Sigmoid colon (tissue), 4 donors: ENCODE measurements around the gene BAHCC1.

Experiments
- EP300 ChIP-seq, 4 donors: sonication (generic); formaldehyde crosslinking; IDR thresholded peaks; one replicate each; pipeline ENCODE4 v1.6.1; 2017; ENCODE audit warnings: antibody characterized with exemption in 4 of 4
- POLR2A ChIP-seq, 2 donors: fragments of 450-650 bp; IDR thresholded peaks; one replicate each; pipeline ENCODE4 v1.6.1; 2016; ENCODE audit warnings: antibody characterized with exemption in 2 of 2, mild to moderate bottlenecking in 2 of 2, moderate library complexity in 2 of 2
- TF ChIP-seq, protein P1 (sequence below), 4 experiments: fragments of 450-650 bp in 3 of 4; fragments of 200-600 bp in 1 of 4; IDR thresholded peaks; one replicate each; pipeline ENCODE4 v1.5.1; 2016 to 2019; ENCODE audit warnings: antibody characterized with exemption in 4 of 4, mild to moderate bottlenecking in 3 of 4, moderate library complexity in 2 of 4

DNA sequence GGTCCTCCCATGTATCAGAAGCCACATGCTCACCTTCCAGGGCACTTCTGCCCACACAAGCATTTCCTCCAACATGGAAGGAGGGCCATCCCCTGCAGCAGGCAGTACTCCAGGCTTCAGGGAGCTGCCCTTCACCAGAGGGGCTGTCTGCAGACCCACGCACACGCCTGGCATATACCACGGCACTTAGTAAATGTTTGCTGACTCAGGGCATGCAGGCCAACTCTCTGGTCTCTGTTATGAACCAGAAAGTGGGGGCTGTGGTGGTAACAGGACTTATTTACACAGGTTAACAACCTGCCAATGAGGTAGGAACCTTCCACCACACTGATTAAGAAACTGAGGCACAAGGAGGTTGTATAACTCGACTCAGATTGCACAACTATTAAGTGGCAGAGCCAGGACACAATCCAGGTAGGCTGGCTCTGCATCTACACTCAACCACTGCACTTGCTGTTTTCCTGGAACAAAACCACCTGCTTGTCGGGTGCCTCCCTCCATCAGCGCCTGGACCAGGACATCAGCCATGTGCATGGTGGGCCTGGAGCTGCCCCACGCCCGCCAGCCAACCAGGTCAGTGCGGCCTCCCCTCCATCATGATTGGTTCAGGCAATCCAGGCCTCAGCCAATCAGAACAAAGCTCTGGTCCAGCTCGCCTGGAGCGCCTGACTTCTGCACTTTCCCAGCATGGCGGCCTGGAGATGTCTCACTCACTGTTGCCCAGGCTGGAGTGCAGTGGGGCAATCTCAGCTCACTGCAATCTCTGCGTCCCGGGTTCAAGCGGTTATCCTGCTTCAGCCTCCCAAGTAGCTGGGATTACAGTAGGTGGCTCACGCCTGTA is 98.2 kb downstream of the BAHCC1 start:
- TF ChIP-seq, protein P1, sequence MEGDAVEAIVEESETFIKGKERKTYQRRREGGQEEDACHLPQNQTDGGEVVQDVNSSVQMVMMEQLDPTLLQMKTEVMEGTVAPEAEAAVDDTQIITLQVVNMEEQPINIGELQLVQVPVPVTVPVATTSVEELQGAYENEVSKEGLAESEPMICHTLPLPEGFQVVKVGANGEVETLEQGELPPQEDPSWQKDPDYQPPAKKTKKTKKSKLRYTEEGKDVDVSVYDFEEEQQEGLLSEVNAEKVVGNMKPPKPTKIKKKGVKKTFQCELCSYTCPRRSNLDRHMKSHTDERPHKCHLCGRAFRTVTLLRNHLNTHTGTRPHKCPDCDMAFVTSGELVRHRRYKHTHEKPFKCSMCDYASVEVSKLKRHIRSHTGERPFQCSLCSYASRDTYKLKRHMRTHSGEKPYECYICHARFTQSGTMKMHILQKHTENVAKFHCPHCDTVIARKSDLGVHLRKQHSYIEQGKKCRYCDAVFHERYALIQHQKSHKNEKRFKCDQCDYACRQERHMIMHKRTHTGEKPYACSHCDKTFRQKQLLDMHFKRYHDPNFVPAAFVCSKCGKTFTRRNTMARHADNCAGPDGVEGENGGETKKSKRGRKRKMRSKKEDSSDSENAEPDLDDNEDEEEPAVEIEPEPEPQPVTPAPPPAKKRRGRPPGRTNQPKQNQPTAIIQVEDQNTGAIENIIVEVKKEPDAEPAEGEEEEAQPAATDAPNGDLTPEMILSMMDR (IDR thresholded peaks at IDR 0.05) = no peak
- TF ChIP-seq POLR2A (IDR thresholded peaks at IDR 0.05) (no peak), EP300 (IDR thresholded peaks at IDR 0.05) (no peak)
